NOMO-1 treated with dmso at 0.1 percent for 144 hours (cell line): ENCODE data around the gene TRIM67.
"Not testable (repeated sequence)": the region's sequence is repeated elsewhere in the genome, so short reads cannot be mapped to it uniquely, and the experiment has no call there.

Experiments
- DNase-seq: peaks from one replicate; lab custom pipeline; 2025; ENCODE audit not compliant: unreplicated experiment; lab: John Stamatoyannopoulos, UW

TRIM67 gene

GRCh38 chr1:231161667-231162296 is at the start of gene TRIM67:
TRIM67 (plus strand) TSS chr1:231162058; CDS start chr1:231162970, 912 bp downstream.
- no peak for DNase-seq

DNA sequence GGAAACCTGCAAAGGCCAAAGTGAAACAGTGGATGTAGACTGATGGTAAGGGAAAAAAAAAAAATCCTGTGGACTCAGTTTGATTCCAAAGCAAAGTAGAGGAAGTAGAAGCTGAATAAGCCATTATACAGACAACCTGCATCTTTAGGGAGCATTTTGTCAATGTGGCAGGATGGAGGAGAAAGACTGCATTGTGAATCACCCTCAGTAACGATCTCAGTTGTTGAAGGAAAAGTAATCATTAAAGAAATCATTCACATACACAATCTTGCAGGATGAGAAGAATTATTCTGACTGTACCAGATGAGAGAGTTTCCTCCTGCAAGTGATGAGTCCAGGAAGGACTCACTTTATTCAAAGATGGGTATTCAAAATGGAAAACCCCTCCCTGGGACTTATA is 45.1 kb upstream of the TRIM67 start:
- DNase-seq = no peak

- no peak for DNase-seq
Measured at GRCh38 chr1:231118704-231119453, 43.0 kb upstream of the TRIM67 start.

GRCh38 chr1:231121533-231121932 is 40.3 kb upstream of the TRIM67 start:
- no peak for DNase-seq

DNA sequence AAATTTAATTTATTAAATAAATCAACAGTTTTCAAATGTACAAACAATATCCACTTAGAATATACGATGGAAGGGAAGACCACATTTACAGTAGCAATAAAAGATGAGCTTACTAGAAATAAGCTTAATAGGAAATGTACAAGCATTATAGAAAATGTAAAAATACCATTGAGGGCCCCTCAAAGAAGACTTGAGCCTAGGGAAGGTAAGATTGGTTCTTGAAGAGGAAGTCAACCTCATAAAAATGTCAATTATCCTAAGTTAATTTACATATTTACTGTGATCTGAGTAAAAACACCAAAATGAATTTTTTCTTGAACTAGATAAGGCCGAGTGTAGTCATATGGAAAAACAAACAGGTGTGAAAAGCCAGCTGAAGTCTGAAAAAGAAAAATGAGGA is 39.7 kb upstream of the TRIM67 start:
- no peak for DNase-seq

GRCh38 chr1:231124746-231125145 is 37.1 kb upstream of the TRIM67 start:
- no peak for DNase-seq

GRCh38 chr1:231125972-231126580 is 35.8 kb upstream of the TRIM67 start:
- no peak for DNase-seq

DNA sequence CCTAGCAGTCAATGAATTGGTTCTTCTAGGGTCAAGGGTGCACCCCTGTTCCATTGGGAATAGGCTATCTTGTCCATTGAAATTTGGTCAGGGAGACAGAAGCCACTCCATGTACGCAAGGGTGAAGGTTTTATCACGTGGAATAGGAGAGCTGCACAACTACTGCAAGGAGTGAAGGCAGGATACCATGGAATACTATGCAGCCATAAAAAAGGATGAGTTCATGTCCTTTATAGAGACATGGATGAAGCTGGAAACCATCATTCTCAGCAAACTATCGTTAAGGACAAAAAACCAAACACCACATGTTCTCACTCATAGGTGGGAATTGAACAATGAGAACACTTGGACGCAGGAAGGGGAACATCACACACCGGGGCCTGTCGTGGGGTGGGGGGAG is 34.8 kb upstream of the TRIM67 start:
- not testable (repeated sequence) for DNase-seq

DNA sequence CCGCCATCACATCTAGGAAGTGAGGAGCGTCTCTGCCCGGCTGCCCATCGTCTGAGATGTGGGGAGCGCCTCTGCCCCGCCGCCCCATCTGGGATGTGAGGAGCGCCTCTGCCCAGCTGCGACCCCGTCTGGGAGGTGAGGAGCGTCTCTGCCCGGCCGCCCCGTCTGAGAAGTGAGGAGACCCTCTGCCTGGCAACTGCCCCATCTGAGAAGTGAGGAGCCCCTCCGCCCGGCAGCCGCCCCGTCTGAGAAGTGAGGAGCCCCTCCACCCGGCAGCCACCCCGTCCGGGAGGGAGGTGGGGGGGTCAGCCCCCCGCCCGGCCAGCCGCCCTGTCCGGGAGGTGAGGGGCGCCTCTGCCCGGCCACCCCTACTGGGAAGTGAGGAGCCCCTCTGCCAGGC is 33.4 kb upstream of the TRIM67 start:
- not testable (repeated sequence) for DNase-seq

- no peak for DNase-seq
Measured at GRCh38 chr1:231130544-231130943, 31.3 kb upstream of the TRIM67 start.

DNA sequence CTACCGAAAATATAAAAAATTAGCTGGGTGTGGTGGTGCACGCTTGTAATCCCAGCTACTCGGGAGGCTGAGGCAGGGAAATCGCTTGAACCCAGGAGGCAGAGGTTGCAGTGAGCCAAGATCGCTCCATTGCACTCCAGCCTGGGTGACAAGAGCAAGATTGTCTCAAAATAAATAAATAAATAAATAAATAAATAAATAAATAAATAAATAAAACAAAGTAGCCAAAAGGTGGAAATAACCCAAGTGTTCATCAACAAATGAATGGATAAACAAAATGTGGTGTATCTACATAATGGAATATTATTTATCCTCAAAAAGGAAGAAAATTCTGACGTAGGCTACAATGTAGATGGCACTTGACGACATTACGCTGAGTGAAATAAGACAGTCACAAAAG is 29.3 kb upstream of the TRIM67 start:
- DNase-seq = not testable (repeated sequence)

DNA sequence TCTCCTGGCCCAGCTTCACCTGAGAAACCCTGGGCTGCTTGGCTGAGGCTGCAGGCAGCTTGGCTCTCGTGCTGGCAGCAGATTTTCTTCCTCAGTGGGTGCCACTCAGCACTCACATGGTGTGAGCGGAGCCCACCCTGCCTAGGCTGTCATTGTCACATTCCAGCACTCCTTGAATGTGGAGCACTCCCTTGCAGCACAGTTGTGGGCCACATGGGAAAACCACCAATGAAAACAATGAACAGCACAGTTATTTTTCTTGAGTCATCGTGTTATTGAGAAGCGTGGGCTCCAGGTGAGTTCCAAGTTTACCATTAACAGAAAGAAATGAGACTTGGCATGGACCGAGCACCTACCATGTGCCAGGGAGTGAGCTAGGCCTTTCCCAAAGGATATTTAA is 27.2 kb upstream of the TRIM67 start:
- DNase-seq = no peak

GRCh38 chr1:231138236-231138635 is 23.6 kb upstream of the TRIM67 start:
- no peak for DNase-seq

DNA sequence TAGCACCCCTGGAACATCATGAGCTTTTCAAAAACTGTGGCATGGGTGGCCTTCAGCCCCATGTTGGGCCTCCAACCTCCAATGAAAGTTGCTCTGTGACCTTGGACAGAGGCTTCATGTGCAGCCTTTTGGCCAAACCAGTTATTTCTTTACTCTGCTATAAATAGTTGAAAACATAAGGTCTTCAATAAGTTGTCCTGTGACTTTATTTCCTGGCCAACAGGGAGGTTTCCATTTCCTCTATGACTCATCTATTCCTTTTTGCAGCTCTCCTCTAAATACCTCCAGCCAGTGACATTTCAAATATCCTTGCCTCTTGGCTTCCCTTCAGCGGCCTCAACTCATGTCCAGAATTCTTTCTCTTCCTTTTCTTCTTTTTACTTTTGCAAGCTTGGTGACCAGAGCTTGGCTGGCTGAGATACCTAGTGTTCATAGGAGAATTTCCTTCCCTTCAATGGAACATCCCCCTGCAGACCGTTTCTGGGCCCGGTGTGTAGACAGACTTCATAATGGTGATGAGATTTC is 22.7 kb upstream of the TRIM67 start:
- DNase-seq = no peak

- DNase-seq = no peak
Measured at GRCh38 chr1:231139659-231140654, 21.9 kb upstream of the TRIM67 start.

DNA sequence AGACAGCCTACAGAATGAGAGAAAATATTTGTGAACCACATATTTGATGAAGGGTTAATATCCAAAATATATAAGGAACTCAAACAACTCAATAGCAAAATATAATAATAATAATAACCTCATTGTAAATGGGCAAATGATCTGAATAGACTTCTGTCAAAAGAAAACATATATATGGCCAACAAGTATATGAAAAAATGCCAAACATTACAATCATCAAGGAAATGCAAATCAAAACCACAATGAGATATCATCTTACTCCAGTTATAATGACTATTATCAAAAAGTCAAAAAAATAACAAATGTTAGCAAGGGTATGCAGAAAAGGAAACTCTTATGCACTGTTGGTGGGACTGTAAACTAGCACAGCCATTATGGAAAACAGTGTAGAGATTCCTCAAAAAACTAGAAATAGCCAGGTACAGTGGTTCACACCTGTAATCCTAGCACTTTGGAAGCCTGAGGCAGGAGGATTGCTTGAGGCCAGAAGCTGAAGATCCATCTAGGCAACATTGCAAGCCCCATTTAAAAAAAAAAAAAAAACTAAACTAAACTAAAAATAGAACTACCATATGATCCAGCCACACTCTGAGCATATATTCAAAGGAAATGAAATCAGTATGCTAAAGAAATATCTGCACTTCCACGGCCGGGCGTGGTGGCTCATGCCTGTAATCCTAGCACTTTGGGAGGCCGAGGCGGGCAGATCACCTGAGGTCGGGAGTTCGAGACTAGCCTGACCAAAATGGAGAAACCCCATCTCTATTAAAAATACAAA is 17.3 kb upstream of the TRIM67 start:
- DNase-seq = no peak

- no peak for DNase-seq
Measured at GRCh38 chr1:231147896-231148295, 14.0 kb upstream of the TRIM67 start.

- DNase-seq = no peak
Measured at GRCh38 chr1:231151811-231152210, 10.0 kb upstream of the TRIM67 start.

DNA sequence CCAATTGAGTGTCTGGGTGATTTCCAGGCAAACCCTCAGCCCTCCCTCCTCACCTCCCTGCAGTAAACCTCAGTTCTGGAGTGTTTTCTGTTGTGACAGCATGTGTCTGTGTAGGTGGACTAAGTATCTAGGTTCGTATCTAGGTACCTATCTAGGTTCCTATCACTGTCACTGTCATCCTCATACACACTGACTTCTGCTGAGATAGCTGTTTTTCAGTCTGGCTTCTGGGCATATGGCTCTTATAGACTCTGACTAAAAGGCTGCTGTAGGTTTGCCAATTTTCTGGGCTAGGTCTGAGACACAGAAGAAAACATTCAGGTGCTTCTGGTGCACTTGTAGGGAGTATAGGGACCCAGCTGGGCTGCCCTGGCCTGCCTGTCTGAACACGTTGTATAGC is 8.1 kb upstream of the TRIM67 start:
- DNase-seq = no peak

DNA sequence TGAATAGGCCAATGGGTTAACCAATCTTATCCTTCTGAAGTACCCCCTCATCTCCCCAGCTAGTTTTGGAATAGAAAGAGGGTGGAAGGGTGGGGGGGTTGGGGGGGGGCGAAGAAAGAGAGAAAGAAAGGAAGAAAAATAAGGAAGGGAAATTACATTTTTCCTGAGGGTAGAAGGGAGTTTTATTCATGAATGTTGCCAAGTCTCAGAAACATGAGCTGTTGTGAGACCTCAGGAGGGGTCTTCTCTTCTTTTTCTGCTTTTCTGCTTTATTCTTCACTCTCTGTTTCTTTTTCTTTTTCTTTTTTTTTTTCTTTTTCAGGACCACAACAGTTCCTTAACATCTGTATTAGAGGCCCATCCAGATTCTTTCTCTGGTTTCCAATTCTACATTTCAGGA is 6.0 kb upstream of the TRIM67 start:
- DNase-seq = no peak
